SK-N-SH (cell line): ENCODE results near the gene SNX24. TPM values are rescaled to one million over a fixed set of nuclear protein-coding genes. Genes with fewer than 3 reads are reported as not detected.

Source experiments
- CHD2 ChIP-seq: fragments of 150-350 bp; IDR thresholded peaks from 2 replicates; pipeline ENCODE4 v1.6.1; 2018; ENCODE audit warnings: low read length; ENCODE audit not compliant: partially characterized antibody
- FOSL2 ChIP-seq: IDR thresholded peaks from 2 replicates; pipeline ENCODE4 v1.4.0; 2012; ENCODE audit warnings: low read depth, mild to moderate bottlenecking, moderate library complexity, borderline replicate concordance
- FOXJ3 ChIP-seq: sonication (generic); formaldehyde crosslinking; IDR thresholded peaks from 2 replicates; pipeline ENCODE4 v1.5.1; 2020; ENCODE audit warnings: mild to moderate bottlenecking, missing genetic modification reagents
- GATA2 ChIP-seq: sonication (generic); formaldehyde crosslinking; IDR thresholded peaks from 2 replicates; pipeline ENCODE4 v1.5.0; 2020; ENCODE audit warnings: mild to moderate bottlenecking, missing genetic modification reagents
- MXI1 ChIP-seq: IDR thresholded peaks from 2 replicates; pipeline ENCODE4 v1.6.1; 2012; ENCODE audit warnings: mild to moderate bottlenecking, low read depth, low read length, improper control_type of control experiment
- NFIC ChIP-seq: IDR thresholded peaks from 2 replicates; pipeline ENCODE4 v1.4.0; 2012; ENCODE audit warnings: borderline replicate concordance
- NRF1 ChIP-seq: IDR thresholded peaks from 2 replicates; pipeline ENCODE4 v1.6.1; 2012; ENCODE audit warnings: low read depth, mild to moderate bottlenecking, low read length
- POLR2AphosphoS5 ChIP-seq: IDR thresholded peaks from 2 replicates; pipeline ENCODE4 v1.6.1; 2012; ENCODE audit warnings: low read depth, low read length
- RFX5 ChIP-seq: IDR thresholded peaks from 2 replicates; pipeline ENCODE4 v1.6.1; 2012; ENCODE audit warnings: mild to moderate bottlenecking, improper control_type of control experiment, low read length
- SIN3A ChIP-seq: IDR thresholded peaks from 2 replicates; pipeline ENCODE4 v1.6.1; 2012; ENCODE audit warnings: low read depth, mild to moderate bottlenecking, low read length, moderate library complexity, borderline replicate concordance
- SMC3 ChIP-seq: IDR thresholded peaks from 2 replicates; pipeline ENCODE4 v1.6.1; 2012; ENCODE audit warnings: low read depth, low read length, improper control_type of control experiment
- TAF1 ChIP-seq: IDR thresholded peaks from 2 replicates; pipeline ENCODE4 v1.6.1; 2012; ENCODE audit warnings: low read depth, mild to moderate bottlenecking, low read length, moderate library complexity, borderline replicate concordance
- TCF12 ChIP-seq: IDR thresholded peaks from 2 replicates; pipeline ENCODE4 v1.4.0; 2012
- TEAD4 ChIP-seq: IDR thresholded peaks from 2 replicates; pipeline ENCODE4 v1.4.0; 2012; ENCODE audit warnings: mild to moderate bottlenecking, borderline replicate concordance; ENCODE audit not compliant: insufficient read depth
- polyA plus RNA-seq, 3 experiments: library from polyadenylated mRNA; depleted of rRNA; stranded (reverse); fragments of >200 nt; gene quantifications; 2 replicates each; pipeline ENCODE4 v1.2.3, GENCODE V29; 2012
- TF ChIP-seq, protein P1 (sequence below): IDR thresholded peaks from 2 replicates; pipeline ENCODE4 v1.4.0; 2012; ENCODE audit warnings: low read depth, borderline replicate concordance
- TF ChIP-seq, protein P2 (sequence below): IDR thresholded peaks from 2 replicates; pipeline ENCODE4 v1.4.0; 2012; ENCODE audit warnings: low read depth
- TF ChIP-seq, protein P3 (sequence below): IDR thresholded peaks from 2 replicates; pipeline ENCODE4 v1.4.0; 2012; ENCODE audit warnings: low read depth, borderline replicate concordance
- TF ChIP-seq, protein P4 (sequence below): fragments of 150-350 bp; IDR thresholded peaks from 2 replicates; pipeline ENCODE4 v1.6.1; 2016; ENCODE audit warnings: mild to moderate bottlenecking, low read depth, low read length
- TF ChIP-seq, protein P5 (sequence below): fragments of 200-600 bp; sonication (generic); IDR thresholded peaks from 2 replicates; pipeline ENCODE4 v1.6.1; 2017; ENCODE audit warnings: antibody characterized with exemption, mild to moderate bottlenecking, moderate library complexity

Gene SNX24
- polyA plus RNA-seq, 1 of the 3 experiments (the other 2 are of a cell fraction): 8.2 TPM

DNA sequence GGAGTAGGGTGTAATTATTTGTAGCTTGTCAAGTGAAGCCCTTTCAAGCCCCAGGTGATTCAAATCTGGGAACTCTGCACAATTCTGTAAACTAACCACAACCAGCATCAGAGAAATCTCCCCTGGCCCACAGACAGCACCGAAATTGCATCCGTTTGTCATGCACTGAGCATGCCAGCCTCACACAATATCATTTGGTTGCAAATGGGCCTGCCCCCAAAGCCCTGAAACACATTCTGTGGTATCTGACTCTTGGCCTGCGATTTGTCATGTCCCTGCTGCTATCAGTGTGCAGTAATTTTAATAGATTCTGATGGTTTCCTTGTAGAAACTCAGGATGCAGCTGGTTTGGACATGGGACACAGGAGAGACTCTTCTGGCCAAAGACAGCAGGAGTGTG lies 35.3 kb downstream of the SNX24 start (continued):
- TF ChIP-seq, protein P1, sequence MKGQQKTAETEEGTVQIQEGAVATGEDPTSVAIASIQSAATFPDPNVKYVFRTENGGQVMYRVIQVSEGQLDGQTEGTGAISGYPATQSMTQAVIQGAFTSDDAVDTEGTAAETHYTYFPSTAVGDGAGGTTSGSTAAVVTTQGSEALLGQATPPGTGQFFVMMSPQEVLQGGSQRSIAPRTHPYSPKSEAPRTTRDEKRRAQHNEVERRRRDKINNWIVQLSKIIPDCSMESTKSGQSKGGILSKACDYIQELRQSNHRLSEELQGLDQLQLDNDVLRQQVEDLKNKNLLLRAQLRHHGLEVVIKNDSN: no peak
- no peak for TF ChIP-seq SMC3
- no peak for TF ChIP-seq NFIC
- TF ChIP-seq, protein P2, sequence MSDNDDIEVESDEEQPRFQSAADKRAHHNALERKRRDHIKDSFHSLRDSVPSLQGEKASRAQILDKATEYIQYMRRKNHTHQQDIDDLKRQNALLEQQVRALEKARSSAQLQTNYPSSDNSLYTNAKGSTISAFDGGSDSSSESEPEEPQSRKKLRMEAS: no peak
- TF ChIP-seq, protein P3, sequence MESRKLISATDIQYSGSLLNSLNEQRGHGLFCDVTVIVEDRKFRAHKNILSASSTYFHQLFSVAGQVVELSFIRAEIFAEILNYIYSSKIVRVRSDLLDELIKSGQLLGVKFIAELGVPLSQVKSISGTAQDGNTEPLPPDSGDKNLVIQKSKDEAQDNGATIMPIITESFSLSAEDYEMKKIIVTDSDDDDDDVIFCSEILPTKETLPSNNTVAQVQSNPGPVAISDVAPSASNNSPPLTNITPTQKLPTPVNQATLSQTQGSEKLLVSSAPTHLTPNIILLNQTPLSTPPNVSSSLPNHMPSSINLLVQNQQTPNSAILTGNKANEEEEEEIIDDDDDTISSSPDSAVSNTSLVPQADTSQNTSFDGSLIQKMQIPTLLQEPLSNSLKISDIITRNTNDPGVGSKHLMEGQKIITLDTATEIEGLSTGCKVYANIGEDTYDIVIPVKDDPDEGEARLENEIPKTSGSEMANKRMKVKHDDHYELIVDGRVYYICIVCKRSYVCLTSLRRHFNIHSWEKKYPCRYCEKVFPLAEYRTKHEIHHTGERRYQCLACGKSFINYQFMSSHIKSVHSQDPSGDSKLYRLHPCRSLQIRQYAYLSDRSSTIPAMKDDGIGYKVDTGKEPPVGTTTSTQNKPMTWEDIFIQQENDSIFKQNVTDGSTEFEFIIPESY: no peak
- peak; percentile 72; the same call in 1 of the 2 replicates for TF ChIP-seq TCF12
- peak; percentile 46; the same call in 1 of the 2 replicates for TF ChIP-seq POLR2AphosphoS5
- no peak for TF ChIP-seq RFX5
- TF ChIP-seq CHD2: peak; percentile 61
- TF ChIP-seq TEAD4: no peak
- TF ChIP-seq, protein P4, sequence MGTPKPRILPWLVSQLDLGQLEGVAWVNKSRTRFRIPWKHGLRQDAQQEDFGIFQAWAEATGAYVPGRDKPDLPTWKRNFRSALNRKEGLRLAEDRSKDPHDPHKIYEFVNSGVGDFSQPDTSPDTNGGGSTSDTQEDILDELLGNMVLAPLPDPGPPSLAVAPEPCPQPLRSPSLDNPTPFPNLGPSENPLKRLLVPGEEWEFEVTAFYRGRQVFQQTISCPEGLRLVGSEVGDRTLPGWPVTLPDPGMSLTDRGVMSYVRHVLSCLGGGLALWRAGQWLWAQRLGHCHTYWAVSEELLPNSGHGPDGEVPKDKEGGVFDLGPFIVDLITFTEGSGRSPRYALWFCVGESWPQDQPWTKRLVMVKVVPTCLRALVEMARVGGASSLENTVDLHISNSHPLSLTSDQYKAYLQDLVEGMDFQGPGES: no peak
- no peak for TF ChIP-seq FOSL2
- TF ChIP-seq FOXJ3 (CRISPR knock-in tag): no peak
- TF ChIP-seq, protein P5, sequence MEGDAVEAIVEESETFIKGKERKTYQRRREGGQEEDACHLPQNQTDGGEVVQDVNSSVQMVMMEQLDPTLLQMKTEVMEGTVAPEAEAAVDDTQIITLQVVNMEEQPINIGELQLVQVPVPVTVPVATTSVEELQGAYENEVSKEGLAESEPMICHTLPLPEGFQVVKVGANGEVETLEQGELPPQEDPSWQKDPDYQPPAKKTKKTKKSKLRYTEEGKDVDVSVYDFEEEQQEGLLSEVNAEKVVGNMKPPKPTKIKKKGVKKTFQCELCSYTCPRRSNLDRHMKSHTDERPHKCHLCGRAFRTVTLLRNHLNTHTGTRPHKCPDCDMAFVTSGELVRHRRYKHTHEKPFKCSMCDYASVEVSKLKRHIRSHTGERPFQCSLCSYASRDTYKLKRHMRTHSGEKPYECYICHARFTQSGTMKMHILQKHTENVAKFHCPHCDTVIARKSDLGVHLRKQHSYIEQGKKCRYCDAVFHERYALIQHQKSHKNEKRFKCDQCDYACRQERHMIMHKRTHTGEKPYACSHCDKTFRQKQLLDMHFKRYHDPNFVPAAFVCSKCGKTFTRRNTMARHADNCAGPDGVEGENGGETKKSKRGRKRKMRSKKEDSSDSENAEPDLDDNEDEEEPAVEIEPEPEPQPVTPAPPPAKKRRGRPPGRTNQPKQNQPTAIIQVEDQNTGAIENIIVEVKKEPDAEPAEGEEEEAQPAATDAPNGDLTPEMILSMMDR: no peak
- TF ChIP-seq TAF1: no peak
- peak; percentile 52; the same call in 1 of the 2 replicates for TF ChIP-seq GATA2 (CRISPR knock-in tag)
- TF ChIP-seq MXI1: peak; percentile 45; the same call in 1 of the 2 replicates
- no peak for TF ChIP-seq SIN3A
- no peak for TF ChIP-seq NRF1
